Pulmonary artery endothelial cell (primary cell): ENCODE measurements around the gene KRT86. TPM values are rescaled to one million over a fixed set of nuclear protein-coding genes. Genes with fewer than 3 reads are reported as not detected.
"Not testable (repeated sequence)": the region's sequence is repeated elsewhere in the genome, so short reads cannot be mapped to it uniquely, and the experiment has no call there.

Experiments
- DNase-seq: peaks from one replicate; pipeline ENCODE4 v3.0.0-alpha.2; 2011; ENCODE audit warnings: low read depth, low spot score
- total RNA-seq: library from RNA; depleted of rRNA; stranded (reverse); fragments of >200 nt; gene quantifications from 2 replicates; pipeline ENCODE4 v1.2.3, GENCODE V29; 2014

Gene KRT86
- total RNA-seq, 1 donor from 2014 or later: 0.07 TPM

DNA sequence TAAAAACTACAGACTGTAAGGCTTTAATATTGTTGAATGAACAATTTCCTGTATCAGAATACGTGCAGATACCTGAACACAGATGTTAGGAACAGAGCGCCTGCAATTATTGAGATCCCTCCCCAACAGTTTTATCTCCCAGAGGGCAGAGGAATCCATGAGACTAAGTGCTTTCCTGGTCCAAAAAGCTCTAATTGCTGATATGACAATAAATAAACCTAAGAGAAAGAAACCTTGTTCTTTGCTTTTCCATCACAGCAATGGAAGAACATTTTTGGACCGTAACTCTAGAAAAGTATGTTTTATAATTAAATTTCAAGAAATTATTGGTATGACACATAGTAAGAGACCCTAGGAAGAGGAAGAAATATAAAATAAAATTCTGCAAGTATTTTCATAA is 59.7 kb downstream of the KRT86 start:
- DNase-seq: no peak

DNA sequence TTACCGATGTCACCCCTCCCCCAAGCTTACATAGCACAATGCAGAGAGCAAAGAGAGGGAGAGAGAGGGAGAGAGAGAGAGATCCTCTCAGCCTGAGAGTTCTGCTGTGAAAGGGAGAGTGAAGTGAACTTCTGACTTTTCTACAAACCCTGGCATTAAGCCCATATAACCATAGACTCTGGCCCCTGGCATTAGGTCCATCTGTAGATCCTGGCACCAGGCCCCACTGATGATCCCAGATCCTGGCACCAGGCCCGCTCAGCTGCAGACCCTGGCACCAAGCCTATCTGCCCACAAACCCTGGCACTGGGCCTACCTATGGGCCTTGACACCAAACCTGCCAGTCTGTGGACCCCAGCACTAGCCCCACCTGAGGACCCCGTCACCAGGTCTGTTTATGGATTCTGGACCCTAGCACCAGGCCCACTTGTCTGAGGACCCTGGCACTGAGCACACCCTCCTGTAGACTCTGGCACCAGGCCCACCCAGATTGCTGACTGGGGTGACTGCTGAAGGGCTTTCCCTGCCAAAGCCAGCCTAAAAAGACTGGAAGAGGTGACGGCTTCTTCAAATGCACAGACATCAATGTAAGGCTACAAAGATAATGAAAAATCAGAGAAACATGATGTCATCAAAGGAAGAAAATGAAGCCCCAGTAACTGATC is 61.3 kb downstream of the KRT86 start:
- DNase-seq: no peak

DNA sequence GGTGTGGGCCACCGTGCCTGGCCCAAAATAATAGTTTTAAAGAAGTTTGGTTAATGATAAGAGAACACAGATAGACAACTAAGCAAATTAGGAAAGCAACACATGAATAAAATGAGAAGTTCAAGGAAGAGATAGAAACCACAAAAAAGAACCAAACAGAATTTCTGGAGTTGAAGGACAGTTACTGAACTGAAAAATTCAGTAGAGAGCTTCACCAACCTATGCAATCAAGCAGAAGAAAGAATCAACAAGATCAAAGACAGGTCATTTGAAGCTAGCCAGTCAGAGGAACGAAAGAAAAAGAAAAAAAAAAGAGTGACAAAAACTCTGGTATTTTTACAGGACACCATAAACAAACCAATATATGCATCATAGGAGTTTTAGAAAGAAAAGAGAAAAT is 62.2 kb downstream of the KRT86 start:
- DNase-seq: no peak

- DNase-seq: no peak
These were observed 62.6 kb downstream of the KRT86 start for GRCh38 chr12:52337054-52337453.

DNA sequence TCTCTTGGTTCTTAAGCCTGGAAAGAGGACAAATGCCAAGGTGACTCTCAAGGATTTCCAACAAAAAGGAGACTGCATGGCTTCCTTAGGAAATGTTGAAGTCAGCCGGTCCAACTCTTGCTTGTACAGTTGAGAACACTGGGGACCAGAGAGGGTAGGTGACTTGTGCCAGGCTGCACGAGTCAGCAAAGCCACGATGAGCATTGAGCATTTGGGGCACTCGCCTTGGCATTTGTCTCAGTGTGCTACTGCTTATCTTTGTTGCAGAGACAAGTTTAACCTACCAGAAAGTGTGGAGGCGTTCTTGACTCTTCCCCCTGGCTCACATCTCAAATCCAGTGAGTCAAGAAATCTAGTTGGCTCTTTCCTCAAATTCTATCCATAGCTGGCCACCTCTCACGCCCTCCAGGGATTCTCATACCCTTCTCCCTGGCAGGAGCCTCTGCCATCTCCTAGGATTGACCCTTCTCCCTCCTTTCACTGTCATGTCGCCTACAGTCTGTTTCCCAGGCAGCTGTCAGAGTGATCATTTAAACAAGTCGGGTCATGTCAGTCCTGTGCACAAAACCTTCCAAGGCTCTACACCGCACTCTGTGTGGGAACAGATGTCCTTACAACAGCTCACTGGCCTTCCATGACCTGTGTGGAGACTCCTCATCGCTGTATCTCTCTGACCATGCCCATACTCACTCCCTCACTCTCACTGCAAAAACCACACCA is 64.0 kb downstream of the KRT86 start:
- no peak for DNase-seq

GRCh38 chr12:52341066-52341580 is 66.7 kb downstream of the KRT86 start:
- no peak for DNase-seq

GRCh38 chr12:52342781-52343490 is 68.5 kb downstream of the KRT86 start:
- DNase-seq: no peak

DNA sequence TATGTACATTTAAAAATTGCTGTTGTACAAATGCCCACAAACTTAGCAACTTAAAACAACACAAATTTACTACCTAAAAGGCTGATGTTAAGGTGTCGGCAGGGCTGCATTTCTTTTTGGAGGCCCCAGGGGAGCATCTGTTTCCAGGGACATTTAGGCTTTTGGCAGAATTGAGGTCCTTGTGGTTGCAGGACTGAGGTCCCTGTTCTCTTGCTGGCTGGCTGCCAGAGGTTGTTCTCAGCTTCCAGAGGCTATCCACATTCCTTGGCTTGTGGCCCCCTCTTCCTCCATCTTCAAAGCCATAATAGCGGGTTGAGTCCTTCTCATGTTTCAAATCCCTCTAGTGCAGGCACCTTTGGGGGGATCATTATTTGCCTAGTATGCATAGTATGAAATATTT is 69.1 kb downstream of the KRT86 start:
- no peak for DNase-seq

DNA sequence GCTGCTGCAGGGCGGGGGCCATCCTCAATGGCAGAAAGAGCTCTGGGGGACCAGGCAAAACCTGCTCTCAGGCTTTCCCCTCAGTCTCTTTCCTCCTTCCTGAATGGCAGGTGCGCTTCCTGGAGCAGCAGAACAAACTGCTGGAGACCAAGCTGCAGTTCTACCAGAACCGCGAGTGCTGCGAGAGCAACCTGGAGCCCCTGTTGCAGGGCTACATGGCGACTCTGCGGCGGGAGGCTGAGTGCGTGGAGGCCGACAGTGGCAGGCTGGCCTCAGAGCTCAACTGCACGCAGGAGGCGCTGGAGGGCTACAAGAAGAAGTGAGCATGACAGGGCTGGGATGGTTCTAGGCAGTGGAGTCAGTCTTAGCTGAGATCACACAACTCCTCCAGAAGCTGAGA is 69.7 kb downstream of the KRT86 start:
- no peak for DNase-seq

- not testable (repeated sequence) for DNase-seq
These were observed 70.6 kb downstream of the KRT86 start for GRCh38 chr12:52345041-52345440.

DNA sequence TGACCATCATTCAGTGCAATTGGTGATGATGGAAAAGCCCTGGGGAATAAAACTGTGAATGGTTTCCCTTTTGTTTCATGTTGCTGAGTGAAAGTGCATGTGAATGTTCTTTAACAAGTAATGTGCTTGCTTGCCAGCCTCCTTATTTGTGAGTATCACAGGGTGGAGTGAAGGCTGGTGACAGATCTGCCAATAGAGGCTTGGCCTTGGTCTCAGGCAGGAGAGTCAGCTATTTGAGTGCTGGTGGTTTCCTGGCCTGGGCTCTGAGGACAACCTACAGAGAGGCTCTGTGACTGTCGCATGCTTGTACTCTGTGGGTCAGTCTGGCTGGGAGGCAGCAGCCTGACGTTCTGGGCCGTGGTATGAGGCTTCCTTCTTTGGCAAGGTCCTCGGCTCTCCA is 72.1 kb downstream of the KRT86 start:
- no peak for DNase-seq

- no peak for DNase-seq
These were observed 72.6 kb downstream of the KRT86 start for GRCh38 chr12:52347016-52347415.

- DNase-seq: no peak
These were observed 73.4 kb downstream of the KRT86 start for GRCh38 chr12:52347551-52348510.

GRCh38 chr12:52349196-52349595 is 74.8 kb downstream of the KRT86 start:
- DNase-seq: no peak

DNA sequence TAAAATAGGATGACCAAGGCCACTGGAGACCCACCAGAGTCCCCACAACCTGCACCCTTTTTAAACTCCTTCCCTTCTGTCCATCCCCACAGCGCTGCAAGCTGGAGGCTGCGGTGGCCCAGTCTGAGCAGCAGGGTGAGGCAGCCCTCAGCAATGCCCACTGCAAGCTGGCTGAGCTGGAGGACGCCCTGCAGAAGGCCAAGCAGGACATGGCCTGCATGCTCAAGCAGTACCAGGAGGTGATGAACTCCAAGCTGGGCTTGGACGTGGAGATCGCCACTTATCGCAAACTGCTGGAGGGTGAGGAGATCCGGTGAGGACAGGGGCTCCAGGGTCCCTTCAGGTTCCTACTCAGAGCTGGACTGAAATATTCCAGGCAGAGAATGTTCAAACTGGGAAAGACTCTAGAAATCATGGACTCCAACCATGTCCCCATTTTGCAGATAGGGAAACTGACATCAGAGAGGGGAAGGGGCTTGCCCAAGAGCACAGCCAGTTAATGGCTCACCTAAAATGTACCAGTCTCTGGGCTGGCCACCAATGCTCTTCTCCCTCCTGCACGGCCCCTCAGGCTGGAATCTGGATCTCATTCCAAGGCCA is 75.7 kb downstream of the KRT86 start:
- no peak for DNase-seq

GRCh38 chr12:52350786-52351185 is 76.3 kb downstream of the KRT86 start:
- no peak for DNase-seq

DNA sequence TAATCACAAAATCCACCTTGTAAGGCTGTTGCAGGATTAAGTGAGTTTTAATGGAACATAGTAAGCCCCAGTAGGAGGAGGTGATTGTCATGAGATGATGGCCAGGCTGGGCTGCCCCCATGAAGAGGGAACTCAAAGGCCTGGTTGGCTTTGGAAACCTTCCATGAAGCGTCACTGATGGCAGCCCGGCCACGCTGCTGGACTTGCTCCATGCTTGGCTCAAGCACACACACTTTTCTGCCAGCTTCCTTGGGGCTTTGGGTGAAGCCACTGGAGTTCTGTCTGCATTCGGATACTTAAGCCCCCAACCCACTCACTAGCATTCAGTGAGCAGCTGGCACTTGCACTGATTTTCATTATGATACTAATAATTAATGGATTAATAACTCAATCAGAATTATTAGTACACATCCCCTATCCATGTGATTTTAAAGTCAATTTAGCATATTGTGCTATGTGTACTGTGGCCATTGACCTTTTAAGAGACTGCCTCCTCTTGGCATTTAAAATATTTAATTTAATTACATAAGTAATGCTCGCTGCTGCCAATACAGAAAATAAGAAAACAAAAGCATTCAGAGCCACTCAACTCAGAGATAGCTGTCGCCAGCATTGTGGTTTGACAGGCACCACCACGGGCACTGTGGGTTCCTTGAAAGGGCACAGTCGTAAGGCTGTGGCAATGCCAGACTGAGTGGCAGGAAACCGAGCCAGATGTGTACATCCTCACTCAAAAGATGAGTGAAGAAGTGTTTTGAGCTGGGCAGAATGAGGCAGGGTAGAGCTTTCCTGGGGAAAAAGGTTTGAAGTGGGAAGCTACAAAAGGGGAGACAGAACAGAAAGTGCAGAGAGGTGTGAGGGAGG is 77.0 kb downstream of the KRT86 start:
- no peak for DNase-seq

DNA sequence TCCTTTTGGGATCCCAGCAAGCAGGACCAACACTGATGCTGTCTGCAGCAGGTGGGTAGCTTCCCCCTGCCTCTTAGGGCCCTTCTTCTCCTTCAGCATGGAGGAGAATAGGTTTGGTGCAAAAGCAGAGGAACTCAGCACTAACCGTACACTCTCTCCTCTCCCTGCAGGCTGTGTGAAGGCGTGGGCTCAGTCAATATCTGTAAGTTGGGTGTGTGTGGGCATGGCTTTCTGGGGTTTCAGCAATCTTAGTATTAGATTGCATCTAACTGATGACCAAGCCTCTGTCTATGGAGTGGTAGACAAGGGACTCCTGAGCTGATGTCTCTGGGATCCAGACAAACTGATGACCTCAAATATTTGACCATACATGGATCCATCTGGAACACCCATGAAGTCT is 78.5 kb downstream of the KRT86 start:
- DNase-seq: no peak

GRCh38 chr12:52353766-52354165 is 79.3 kb downstream of the KRT86 start:
- DNase-seq: no peak

- DNase-seq: no peak
These were observed 79.8 kb downstream of the KRT86 start for GRCh38 chr12:52354200-52354599.
